Nephron (organoid): Measurements from ENCODE around the gene TYK2.

Experiments
- H3K27ac Mint-ChIP-seq, 3 experiments: 2 replicates each; pipeline ENCODE4 v1.8.0; 2020; ENCODE audit warnings: mixed read lengths in 3 of 3, mild to moderate bottlenecking in 2 of 3, moderate library complexity in 1 of 3
- H3K27me3 Mint-ChIP-seq: 2 replicates; pipeline ENCODE4 v1.8.0; 2021; ENCODE audit warnings: low read depth, mild to moderate bottlenecking, moderate library complexity, mixed read lengths
- H3K36me3 Mint-ChIP-seq: 2 replicates; pipeline ENCODE4 v1.8.0; 2020; ENCODE audit warnings: low read depth, mixed read lengths
- H3K4me1 Mint-ChIP-seq: 2 replicates; pipeline ENCODE4 v1.8.0; 2020; ENCODE audit warnings: mixed read lengths
- H3K4me3 Mint-ChIP-seq, 3 experiments: 2 replicates each; pipeline ENCODE4 v1.8.0; 2020; ENCODE audit warnings: mild to moderate bottlenecking in 3 of 3, mixed read lengths in 3 of 3, moderate library complexity in 2 of 3
- H3K9me3 Mint-ChIP-seq: 2 replicates; pipeline ENCODE4 v1.8.0; 2020; ENCODE audit warnings: mixed read lengths
- CTCF ChIP-seq, 3 experiments: fragments of 200-600 bp; sonication (generic); IDR thresholded peaks; one replicate each; pipeline ENCODE4 v1.5.0; 2021; ENCODE audit warnings: antibody characterized with exemption in 3 of 3; ENCODE audit not compliant: unreplicated experiment in 3 of 3

TYK2 gene

GRCh38 chr19:10327793-10328192 is 52.6 kb downstream of the TYK2 start:
- H3K36me3 Mint-ChIP-seq = peaks cover 32% of the 10 kb centered on the region
- peaks cover 7% of the 10 kb centered on the region for H3K4me1 Mint-ChIP-seq
- H3K4me3 Mint-ChIP-seq = no peak overlapping the region
- no peak for TF ChIP-seq CTCF (IDR thresholded peaks at IDR 0.05; ENCODE audit: unreplicated experiment in 3 of 3)
- H3K27me3 Mint-ChIP-seq = no peaks in the 10 kb centered on the region
- no peaks in the 10 kb centered on the region for H3K9me3 Mint-ChIP-seq
- H3K27ac Mint-ChIP-seq = no peak overlapping the region

- Mint-ChIP-seq H3K27me3 (no peaks in the 10 kb centered on the region), H3K27ac (no peak overlapping the region), H3K36me3 (peaks cover 36% of the 10 kb centered on the region), H3K9me3 (no peaks in the 10 kb centered on the region), H3K4me1 (no peaks in the 10 kb centered on the region), H3K4me3 (no peak overlapping the region)
- TF ChIP-seq CTCF (IDR thresholded peaks at IDR 0.05; ENCODE audit: unreplicated experiment in 3 of 3) = no peak
These were observed 54.6 kb downstream of the TYK2 start for GRCh38 chr19:10325732-10326131.

- no peak for TF ChIP-seq CTCF (IDR thresholded peaks at IDR 0.05; ENCODE audit: unreplicated experiment in 3 of 3)
- H3K27me3 Mint-ChIP-seq = no peaks in the 10 kb centered on the region
- no peak overlapping the region for H3K27ac Mint-ChIP-seq
- H3K4me1 Mint-ChIP-seq = no peaks in the 10 kb centered on the region
- H3K4me3 Mint-ChIP-seq = no peak overlapping the region
- H3K36me3 Mint-ChIP-seq = peaks cover 35% of the 10 kb centered on the region
- no peaks in the 10 kb centered on the region for H3K9me3 Mint-ChIP-seq
These were observed 58.2 kb downstream of the TYK2 start for GRCh38 chr19:10321874-10322835.

- Mint-ChIP-seq H3K36me3 (peaks cover 35% of the 10 kb centered on the region), H3K9me3 (no peaks in the 10 kb centered on the region), H3K27me3 (no peaks in the 10 kb centered on the region), H3K4me3 (no peak overlapping the region), H3K27ac (no peak overlapping the region), H3K4me1 (no peaks in the 10 kb centered on the region)
- no peak for TF ChIP-seq CTCF (IDR thresholded peaks at IDR 0.05; ENCODE audit: unreplicated experiment in 3 of 3)
These were observed 59.0 kb downstream of the TYK2 start for GRCh38 chr19:10321417-10321797.

GRCh38 chr19:10320602-10321416 is 59.6 kb downstream of the TYK2 start:
- Mint-ChIP-seq H3K4me1 (peaks cover 3% of the 10 kb centered on the region), H3K9me3 (no peaks in the 10 kb centered on the region), H3K4me3 (no peak overlapping the region), H3K36me3 (peaks cover 32% of the 10 kb centered on the region), H3K27ac (no peak overlapping the region), H3K27me3 (no peaks in the 10 kb centered on the region)
- TF ChIP-seq CTCF (IDR thresholded peaks at IDR 0.05; ENCODE audit: unreplicated experiment in 3 of 3) = no peak
